Caco-2 (cell line): Measurements from ENCODE around the gene MUC5AC. TPM values are rescaled to one million over a fixed set of nuclear protein-coding genes. Genes with fewer than 3 reads are reported as not detected.

Experiments used
- BruUV-seq: library from RNA; stranded (reverse); fragments of 400-500 nt; replicated peaks from 2 replicates; lab custom pipeline; 2021; lab: Mats Ljungman, UMichigan
- CTCF ChIA-PET: fragments of 300-600 bp; sonication (Branson Sonifier 250); formaldehyde crosslinking; loops from one replicate; lab custom pipeline; 2022; ENCODE audit warnings: antibody characterized with exemption; lab: Charles Lee
- POLR2A ChIA-PET: fragments of 300-600 bp; sonication (Branson Sonifier 250); formaldehyde crosslinking; loops from one replicate; lab custom pipeline; 2022; ENCODE audit warnings: antibody characterized with exemption; lab: Charles Lee
- DNase-seq, 2 experiments: peaks; one replicate each; pipeline versions ENCODE4 v3.0.0 to v3.0.0-alpha.2; 2020 to 2022
- H3K27me3 ChIP-seq: replicated peaks from 2 replicates; pipeline ENCODE4 v1.6.0; 2011; ENCODE audit warnings: low read length; ENCODE audit not compliant: control insufficient read depth, insufficient read depth
- H3K36me3 ChIP-seq: 2 replicates; pipeline ENCODE4 v1.5.1; 2011; ENCODE audit warnings: low read length; ENCODE audit not compliant: control insufficient read depth, insufficient read depth
- H3K4me1 ChIP-seq: fragments of 250-450 bp; sonication (Bioruptor Pico); 2 replicates; pipeline ENCODE4 v1.5.1; 2020; ENCODE audit warnings: mild to moderate bottlenecking
- H3K4me3 ChIP-seq: 2 replicates; pipeline ENCODE4 v1.5.1; 2011; ENCODE audit warnings: low read depth, mild to moderate bottlenecking, control low read depth, low read length
- H3K9me3 ChIP-seq: fragments of 250-450 bp; sonication (Bioruptor Pico); 2 replicates; pipeline ENCODE4 v1.5.1; 2020; ENCODE audit warnings: mild to moderate bottlenecking, moderate library complexity
- H3K27ac Mint-ChIP-seq: one replicate; pipeline ENCODE4 v1.8.0; 2022; ENCODE audit warnings: mixed read lengths; ENCODE audit not compliant: unreplicated experiment
- H3K27me3 Mint-ChIP-seq: one replicate; pipeline ENCODE4 v1.8.0; 2022; ENCODE audit warnings: mixed read lengths; ENCODE audit not compliant: insufficient read depth, unreplicated experiment
- H3K36me3 Mint-ChIP-seq: one replicate; pipeline ENCODE4 v1.8.0; 2022; ENCODE audit warnings: mild to moderate bottlenecking, mixed read lengths; ENCODE audit not compliant: insufficient read depth, unreplicated experiment
- H3K4me1 Mint-ChIP-seq: one replicate; pipeline ENCODE4 v1.8.0; 2022; ENCODE audit warnings: low read depth, mixed read lengths; ENCODE audit not compliant: unreplicated experiment
- H3K4me3 Mint-ChIP-seq: one replicate; pipeline ENCODE4 v1.8.0; 2022; ENCODE audit warnings: mild to moderate bottlenecking, moderate library complexity, mixed read lengths; ENCODE audit not compliant: unreplicated experiment
- H3K9me3 Mint-ChIP-seq: one replicate; pipeline ENCODE4 v1.8.0; 2022; ENCODE audit warnings: mixed read lengths; ENCODE audit not compliant: unreplicated experiment
- CTCF ChIP-seq, 2 experiments: fragments of 200-600 bp in 1 of 2; IDR thresholded peaks; 1 replicate in 1 of 2; 2 replicates in 1 of 2; pipeline versions ENCODE4 v1.5.1 to v1.8.0; 2011 to 2022; ENCODE audit warnings: antibody characterized with exemption in 1 of 2, control low read depth in 1 of 2, inconsistent platforms in 1 of 2, low read depth in 1 of 2, low read length in 1 of 2, mild to moderate bottlenecking in 1 of 2, moderate library complexity in 1 of 2; ENCODE audit not compliant: insufficient read depth in 1 of 2, severe bottlenecking in 1 of 2, unreplicated experiment in 1 of 2
- intact Hi-C: fragments of 100-400 bp; cut with micrococcal nuclease; formaldehyde crosslinking; loops from one replicate; pipeline ENCODE4 v1.10.0; 2022; ENCODE audit not compliant: unreplicated experiment
- total RNA-seq: library from RNA; stranded (reverse); gene quantifications from 2 replicates; pipeline ENCODE4 v1.2.3, GENCODE V29; 2022

MUC5AC gene
- total RNA-seq, 1 experiment from 2014 or later: 0.25 TPM

GRCh38 chr11:1165256-1166041 is 7.7 kb downstream of the MUC5AC start:
- intact Hi-C loops: no loop called here
- Histone ChIP-seq H3K4me1 (no peaks in the 10 kb centered on the region), H3K9me3 (no peaks in the 10 kb centered on the region), H3K4me3 (no peak overlapping the region), H3K36me3 (no peaks in the 10 kb centered on the region), H3K27me3 (no peaks in the 10 kb centered on the region)
- Mint-ChIP-seq H3K27me3 (no peaks in the 10 kb centered on the region), H3K4me1 (no peaks in the 10 kb centered on the region), H3K4me3 (no peak overlapping the region), H3K36me3 (no peaks in the 10 kb centered on the region), H3K9me3 (peaks cover under 1% of the 10 kb centered on the region), H3K27ac (no peak overlapping the region)
- POLR2A ChIA-PET: no interaction called here
- no TSS peak for BruUV-seq
- DNase-seq: peak in 1 of 2 experiments; percentile 29
- CTCF ChIA-PET: no interaction called here
- no peak for TF ChIP-seq CTCF (IDR thresholded peaks at IDR 0.05; ENCODE audit: insufficient read depth in 1 of 2, low read depth in 1 of 2, low read length in 1 of 2, severe bottlenecking in 1 of 2, unreplicated experiment in 1 of 2)

GRCh38 chr11:1167256-1167655 is 9.5 kb downstream of the MUC5AC start:
- no peak for TF ChIP-seq CTCF (IDR thresholded peaks at IDR 0.05; ENCODE audit: insufficient read depth in 1 of 2, low read depth in 1 of 2, low read length in 1 of 2, severe bottlenecking in 1 of 2, unreplicated experiment in 1 of 2)
- no peaks in the 10 kb centered on the region for H3K36me3 Mint-ChIP-seq
- no TSS peak for BruUV-seq
- no peaks in the 10 kb centered on the region for H3K4me1 Mint-ChIP-seq
- H3K36me3 ChIP-seq: no peaks in the 10 kb centered on the region
- ChIA-PET CTCF (interaction anchor here (0.6 kb wide), 1 partner anchor 54 kb away, joined by 3 read pairs; no protein-coding TSS in a partner anchor), POLR2A (no interaction called here)
- H3K27me3 ChIP-seq: no peaks in the 10 kb centered on the region
- peaks cover 18% of the 10 kb centered on the region for H3K9me3 Mint-ChIP-seq
- DNase-seq: peak in 1 of 2 experiments; percentile 19
- no peaks in the 10 kb centered on the region for H3K4me1 ChIP-seq
- H3K9me3 ChIP-seq: no peaks in the 10 kb centered on the region
- intact Hi-C loops: no loop called here
- no peak overlapping the region for H3K4me3 Mint-ChIP-seq
- no peak overlapping the region for H3K4me3 ChIP-seq
- H3K27me3 Mint-ChIP-seq: no peaks in the 10 kb centered on the region
- H3K27ac Mint-ChIP-seq: no peak overlapping the region

DNA sequence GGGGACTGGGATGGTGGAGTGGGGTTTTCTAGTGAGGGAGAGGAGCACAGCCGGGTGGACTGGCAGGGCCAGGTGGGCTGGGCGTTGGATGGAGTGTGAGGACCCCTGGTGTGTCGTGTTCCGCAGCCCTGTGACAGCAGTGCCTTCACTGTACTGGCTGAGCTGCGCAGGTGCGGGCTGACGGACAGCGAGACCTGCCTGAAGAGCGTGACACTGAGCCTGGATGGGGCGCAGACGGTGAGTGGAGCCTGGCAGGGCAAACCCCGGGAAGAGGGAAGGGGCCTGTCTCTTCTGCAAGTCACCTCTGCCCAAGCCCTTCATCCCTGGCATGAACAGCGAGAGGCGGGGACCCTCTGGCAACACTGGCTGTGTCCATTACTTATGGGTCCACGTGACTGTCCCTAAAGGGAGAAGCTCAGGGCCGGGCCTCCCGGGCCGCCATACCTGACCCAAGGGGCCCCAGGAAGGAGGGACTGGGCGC is 10.0 kb downstream of the MUC5AC start:
- intact Hi-C loops: no loop called here
- H3K36me3 Mint-ChIP-seq: no peaks in the 10 kb centered on the region
- H3K27ac Mint-ChIP-seq: no peak overlapping the region
- H3K4me3 ChIP-seq: no peak overlapping the region
- POLR2A ChIA-PET: no interaction called here
- H3K27me3 Mint-ChIP-seq: no peaks in the 10 kb centered on the region
- no peak overlapping the region for H3K4me3 Mint-ChIP-seq
- no TSS peak for BruUV-seq
- H3K9me3 Mint-ChIP-seq: peaks cover 18% of the 10 kb centered on the region
- no peaks in the 10 kb centered on the region for H3K4me1 ChIP-seq
- peak in 1 of 2 experiments; percentile 31 for DNase-seq
- no peaks in the 10 kb centered on the region for H3K9me3 ChIP-seq
- no peaks in the 10 kb centered on the region for H3K27me3 ChIP-seq
- H3K4me1 Mint-ChIP-seq: no peaks in the 10 kb centered on the region
- no peak for TF ChIP-seq CTCF (IDR thresholded peaks at IDR 0.05; ENCODE audit: insufficient read depth in 1 of 2, low read depth in 1 of 2, low read length in 1 of 2, severe bottlenecking in 1 of 2, unreplicated experiment in 1 of 2)
- CTCF ChIA-PET: no interaction called here
- H3K36me3 ChIP-seq: no peaks in the 10 kb centered on the region
